ENCODE data around the gene KCNQ1. TPM values are rescaled to one million over a fixed set of nuclear protein-coding genes. Genes with fewer than 3 reads are reported as not detected.

Gene KCNQ1
- total RNA-seq, 1 experiment from 2014 or later = 2.3 TPM

DNA sequence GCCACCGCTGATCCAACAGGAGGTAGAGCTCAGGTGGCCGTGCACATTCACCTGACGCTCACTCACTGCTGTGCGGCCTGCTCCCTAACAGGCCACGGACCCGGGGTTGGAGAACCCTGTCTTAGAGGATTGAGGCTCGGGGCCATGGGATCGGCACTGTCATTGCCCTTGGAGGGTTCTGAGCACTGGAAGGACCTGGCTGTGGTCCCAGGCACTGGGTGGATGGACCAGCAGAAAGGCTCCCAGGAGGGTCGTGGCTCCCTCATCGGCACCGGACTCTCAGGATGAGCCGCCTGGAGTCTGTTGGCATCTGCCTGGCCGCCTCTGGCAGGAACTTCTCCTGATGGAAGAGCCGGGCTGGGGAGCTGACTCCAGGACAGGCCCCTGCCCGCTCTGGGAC is 6.5 kb downstream of the KCNQ1 start:
- H3K27me3 ChIP-seq (ENCODE audit: insufficient read depth, low read length) = peaks cover 14% of the 10 kb centered on the region; the same call in 1 of the 2 replicates
- peaks cover 3% of the 10 kb centered on the region for H3K23me2 ChIP-seq (ENCODE audit: insufficient read length, low read depth, low read length, poor library complexity, severe bottlenecking)
- H4K8ac ChIP-seq (replicated peaks; ENCODE audit: insufficient read length, low read depth, low read length) = no peak overlapping the region
- Mint-ChIP-seq H3K36me3 (ENCODE audit: insufficient read depth in 1 of 3, low read depth in 3 of 3) (no peaks in the 10 kb centered on the region; a peak in 1 of 7 replicates), H3K9me3 (peaks cover 0 to 7% of the 10 kb centered on the region in 2 experiments; a peak in 2 of 5 replicates), H3K4me1 (no peaks in the 10 kb centered on the region), H3K27ac (no peak overlapping the region), H3K27me3 (ENCODE audit: low read depth) (peaks cover 100% of the 10 kb centered on the region), H3K4me3 (no peak overlapping the region)
- no peak overlapping the region for H3K23ac ChIP-seq (ENCODE audit: insufficient read length, low read depth, low read length)
- no peak overlapping the region for H4K91ac ChIP-seq (ENCODE audit: insufficient read length, low read depth, low read length)
- no peaks in the 10 kb centered on the region for H3K79me2 ChIP-seq (ENCODE audit: insufficient read depth, low read length)
- no CpG with 5 or more reads among the region's 15 CpGs for WGBS (ENCODE audit: extremely low coverage, insufficient read length, low lambda C conversion rate)
- no peak overlapping the region for H2AK5ac ChIP-seq (ENCODE audit: insufficient read length, low read length)
- H3T11ph ChIP-seq (ENCODE audit: low read length) = no peak overlapping the region
- no peak overlapping the region for H4K5ac ChIP-seq (ENCODE audit: insufficient read length, low read depth, low read length)
- H3K4me1 ChIP-seq (ENCODE audit: insufficient read depth, low read length) = no peaks in the 10 kb centered on the region
- H4K20me1 ChIP-seq (ENCODE audit: control insufficient read depth, insufficient read depth, insufficient read length) = no peaks in the 10 kb centered on the region
- H3K9ac ChIP-seq (ENCODE audit: extremely low read depth, insufficient read length, low read length) = no peak overlapping the region
- no peaks in the 10 kb centered on the region for H3K9me3 ChIP-seq (ENCODE audit: control insufficient read depth, low read depth, low read length)
- no peak overlapping the region for H3K27ac ChIP-seq (ENCODE audit: insufficient read length, low read depth, low read length)
- H2AFZ ChIP-seq (ENCODE audit: low read length) = no peak overlapping the region
- H2BK5ac ChIP-seq (ENCODE audit: insufficient read length, low read length) = no peak overlapping the region
- no peak overlapping the region for H3K4ac ChIP-seq (ENCODE audit: low read depth, low read length)
- H3K79me1 ChIP-seq (ENCODE audit: insufficient read depth, low read depth, low read length, poor library complexity, severe bottlenecking) = no peaks in the 10 kb centered on the region
- no peak overlapping the region for H2BK120ac ChIP-seq (ENCODE audit: low read depth, low read length, poor library complexity, severe bottlenecking)
- H2BK12ac ChIP-seq (ENCODE audit: insufficient read length, low read depth, low read length) = no peak overlapping the region
- no peak overlapping the region for H2BK20ac ChIP-seq (ENCODE audit: low read depth, low read length, poor library complexity, severe bottlenecking)
- no peak overlapping the region for H3K4me2 ChIP-seq (ENCODE audit: insufficient read depth, insufficient read length, low read length)
- TF ChIP-seq, protein P1, sequence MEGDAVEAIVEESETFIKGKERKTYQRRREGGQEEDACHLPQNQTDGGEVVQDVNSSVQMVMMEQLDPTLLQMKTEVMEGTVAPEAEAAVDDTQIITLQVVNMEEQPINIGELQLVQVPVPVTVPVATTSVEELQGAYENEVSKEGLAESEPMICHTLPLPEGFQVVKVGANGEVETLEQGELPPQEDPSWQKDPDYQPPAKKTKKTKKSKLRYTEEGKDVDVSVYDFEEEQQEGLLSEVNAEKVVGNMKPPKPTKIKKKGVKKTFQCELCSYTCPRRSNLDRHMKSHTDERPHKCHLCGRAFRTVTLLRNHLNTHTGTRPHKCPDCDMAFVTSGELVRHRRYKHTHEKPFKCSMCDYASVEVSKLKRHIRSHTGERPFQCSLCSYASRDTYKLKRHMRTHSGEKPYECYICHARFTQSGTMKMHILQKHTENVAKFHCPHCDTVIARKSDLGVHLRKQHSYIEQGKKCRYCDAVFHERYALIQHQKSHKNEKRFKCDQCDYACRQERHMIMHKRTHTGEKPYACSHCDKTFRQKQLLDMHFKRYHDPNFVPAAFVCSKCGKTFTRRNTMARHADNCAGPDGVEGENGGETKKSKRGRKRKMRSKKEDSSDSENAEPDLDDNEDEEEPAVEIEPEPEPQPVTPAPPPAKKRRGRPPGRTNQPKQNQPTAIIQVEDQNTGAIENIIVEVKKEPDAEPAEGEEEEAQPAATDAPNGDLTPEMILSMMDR (conservative IDR thresholded peaks at IDR 0.05) = no peak
- no peak overlapping the region for H3K14ac ChIP-seq (ENCODE audit: insufficient read depth, low read length)
- no peak overlapping the region for H3K18ac ChIP-seq (ENCODE audit: insufficient read length, low read depth, low read length)
- no peak for DNase-seq
- H2BK15ac ChIP-seq (ENCODE audit: low read depth, low read length) = no peak overlapping the region
- no peak overlapping the region for H3K56ac ChIP-seq (ENCODE audit: insufficient read length, low read depth, low read length)

Data from H9 (cell line).